ENCODE results near the gene DLG2. TPM values are rescaled to one million over a fixed set of nuclear protein-coding genes. Genes with fewer than 3 reads are reported as not detected.

DLG2 gene
- total RNA-seq, 3 donors from 2014 or later (not counting 1 experiment from before 2014, with no cell fraction given), result 1.7 to 2.9 (median 2.2) TPM

DNA sequence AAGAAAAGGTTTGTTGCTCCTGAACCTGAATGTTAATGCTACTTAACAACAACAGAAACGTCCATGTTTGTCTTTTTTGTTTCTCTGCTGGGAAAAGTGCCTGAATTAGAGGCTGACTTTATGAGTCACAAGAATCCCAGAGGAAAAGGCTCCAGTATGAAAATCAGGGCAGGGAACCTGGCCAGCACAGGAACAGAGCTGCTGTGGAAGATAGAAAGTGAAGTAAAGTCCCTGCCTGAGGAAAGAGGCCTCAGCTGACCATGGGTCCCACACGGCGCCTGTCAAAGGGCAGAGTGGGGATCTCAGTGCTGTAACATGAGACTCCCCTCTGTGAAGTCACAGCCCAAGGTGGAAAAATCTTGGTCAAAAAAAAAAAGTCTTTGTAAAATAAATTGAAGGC, 1708.7 kb downstream of the DLG2 start:
- 59% methylated on average over 3 of the region's 3 CpGs for WGBS (ENCODE audit: insufficient coverage)
- Histone ChIP-seq H3K9me3 (ENCODE audit: control insufficient read depth, insufficient read depth, low read length) (no peaks in the 10 kb centered on the region), H3K27ac (ENCODE audit: low read length) (no peak overlapping the region), H3K36me3 (ENCODE audit: control insufficient read depth, insufficient read depth, low read length) (no peaks in the 10 kb centered on the region), H3K4me3 (ENCODE audit: low read length) (no peak overlapping the region), H3K4me1 (ENCODE audit: control insufficient read depth, insufficient read depth, low read length) (no peaks in the 10 kb centered on the region), H3K27me3 (ENCODE audit: control insufficient read depth, insufficient read depth, low read length) (no peaks in the 10 kb centered on the region)
- H3K9me3 Mint-ChIP-seq, result peaks cover 7% of the 10 kb centered on the region in 2 donors
- no peak overlapping the region for H3K27ac Mint-ChIP-seq
- no peak for DNase-seq
- no peaks in the 10 kb centered on the region for H3K36me3 Mint-ChIP-seq
- ATAC-seq, result no peak
- TF ChIP-seq, protein P1, sequence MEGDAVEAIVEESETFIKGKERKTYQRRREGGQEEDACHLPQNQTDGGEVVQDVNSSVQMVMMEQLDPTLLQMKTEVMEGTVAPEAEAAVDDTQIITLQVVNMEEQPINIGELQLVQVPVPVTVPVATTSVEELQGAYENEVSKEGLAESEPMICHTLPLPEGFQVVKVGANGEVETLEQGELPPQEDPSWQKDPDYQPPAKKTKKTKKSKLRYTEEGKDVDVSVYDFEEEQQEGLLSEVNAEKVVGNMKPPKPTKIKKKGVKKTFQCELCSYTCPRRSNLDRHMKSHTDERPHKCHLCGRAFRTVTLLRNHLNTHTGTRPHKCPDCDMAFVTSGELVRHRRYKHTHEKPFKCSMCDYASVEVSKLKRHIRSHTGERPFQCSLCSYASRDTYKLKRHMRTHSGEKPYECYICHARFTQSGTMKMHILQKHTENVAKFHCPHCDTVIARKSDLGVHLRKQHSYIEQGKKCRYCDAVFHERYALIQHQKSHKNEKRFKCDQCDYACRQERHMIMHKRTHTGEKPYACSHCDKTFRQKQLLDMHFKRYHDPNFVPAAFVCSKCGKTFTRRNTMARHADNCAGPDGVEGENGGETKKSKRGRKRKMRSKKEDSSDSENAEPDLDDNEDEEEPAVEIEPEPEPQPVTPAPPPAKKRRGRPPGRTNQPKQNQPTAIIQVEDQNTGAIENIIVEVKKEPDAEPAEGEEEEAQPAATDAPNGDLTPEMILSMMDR (IDR thresholded peaks at IDR 0.05), result no peak
- H3K27me3 Mint-ChIP-seq (ENCODE audit: low read depth in 2 of 2), result no peaks in the 10 kb centered on the region
- no peak overlapping the region for H3K4me3 Mint-ChIP-seq
- intact Hi-C loops (cut with micrococcal nuclease), result no loop called here
- H3K4me1 Mint-ChIP-seq, result no peaks in the 10 kb centered on the region

DNA sequence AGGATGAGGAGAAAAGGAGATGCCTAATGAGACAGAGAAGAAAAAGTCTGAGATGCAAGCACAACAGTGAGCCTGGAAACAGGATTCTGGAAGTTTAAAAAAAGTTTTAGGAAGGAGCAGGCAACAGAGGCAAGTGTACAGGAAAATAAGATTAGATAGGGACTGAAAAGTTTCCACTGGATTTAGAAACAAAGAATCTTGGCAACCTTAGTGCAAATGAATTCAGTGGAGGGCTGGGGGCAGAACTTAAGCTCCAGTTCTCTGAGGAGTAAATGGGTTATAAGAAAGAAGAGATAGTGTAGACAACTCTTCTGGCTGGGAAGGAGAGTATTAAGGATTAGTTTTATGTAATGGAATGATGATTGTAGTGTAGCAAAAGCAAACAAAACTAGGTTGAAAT, 1712.1 kb downstream of the DLG2 start:
- H3K27me3 Mint-ChIP-seq (ENCODE audit: low read depth in 2 of 2), result no peaks in the 10 kb centered on the region
- no peaks in the 10 kb centered on the region for H3K4me1 Mint-ChIP-seq
- H3K9me3 Mint-ChIP-seq, result peaks cover 7 to 10% of the 10 kb centered on the region in 2 donors
- Histone ChIP-seq H3K4me1 (ENCODE audit: control insufficient read depth, insufficient read depth, low read length) (no peaks in the 10 kb centered on the region), H3K27me3 (ENCODE audit: control insufficient read depth, insufficient read depth, low read length) (no peaks in the 10 kb centered on the region), H3K9me3 (ENCODE audit: control insufficient read depth, insufficient read depth, low read length) (no peaks in the 10 kb centered on the region), H3K4me3 (ENCODE audit: low read length) (no peak overlapping the region), H3K36me3 (ENCODE audit: control insufficient read depth, insufficient read depth, low read length) (no peaks in the 10 kb centered on the region), H3K27ac (ENCODE audit: low read length) (no peak overlapping the region)
- no peaks in the 10 kb centered on the region for H3K36me3 Mint-ChIP-seq
- no peak for ATAC-seq
- no peak overlapping the region for H3K27ac Mint-ChIP-seq
- TF ChIP-seq, protein P1 (IDR thresholded peaks at IDR 0.05), result no peak
- H3K4me3 Mint-ChIP-seq, result no peak overlapping the region
- DNase-seq, result no peak
- intact Hi-C loops (cut with micrococcal nuclease), result no loop called here

DNA sequence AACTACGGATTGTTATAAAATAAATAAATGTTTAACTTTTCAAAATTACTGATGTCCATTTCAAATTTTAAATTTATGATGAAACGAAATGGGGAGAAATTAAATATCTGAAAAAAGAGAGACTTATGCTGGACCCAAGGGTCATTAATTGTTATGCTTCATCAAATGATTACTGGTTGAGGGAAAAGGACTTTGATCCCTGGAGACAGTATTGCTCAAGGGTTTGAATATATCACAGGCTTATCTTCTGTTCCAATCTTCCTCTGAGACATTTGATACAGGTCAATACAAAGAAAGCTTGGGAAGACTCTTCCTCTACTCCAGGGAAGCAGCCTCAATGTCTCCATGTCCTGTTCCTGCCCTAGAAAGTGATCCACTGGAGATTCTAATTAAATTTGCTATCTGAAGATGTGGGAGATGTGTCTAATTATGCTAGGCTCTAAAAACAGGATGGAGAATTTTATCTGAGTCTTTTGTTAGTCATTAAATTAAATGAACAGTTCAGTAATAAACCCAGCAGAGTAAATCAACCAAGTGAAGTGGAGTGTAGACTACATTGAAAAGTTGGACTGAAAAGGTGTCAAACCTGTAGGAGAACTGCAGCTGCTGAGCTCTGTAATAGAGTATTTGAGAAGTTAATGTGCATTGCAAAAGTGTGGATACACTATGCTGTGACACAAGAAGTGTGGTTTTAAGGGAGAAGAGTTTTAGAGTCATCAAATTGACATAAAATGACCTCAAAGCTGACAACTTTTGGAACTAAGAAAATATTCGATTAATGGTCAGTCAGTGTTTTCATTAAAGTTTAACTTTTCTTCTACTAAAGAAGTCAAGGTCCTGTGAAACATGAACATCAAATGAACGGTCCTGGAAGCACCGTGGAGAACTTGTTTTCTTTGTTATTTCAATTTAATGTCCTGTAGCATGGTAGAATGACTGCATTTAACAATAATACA, 1717.3 kb downstream of the DLG2 start:
- no peak overlapping the region for H3K4me3 Mint-ChIP-seq
- Histone ChIP-seq H3K27me3 (ENCODE audit: control insufficient read depth, insufficient read depth, low read length) (no peaks in the 10 kb centered on the region), H3K27ac (ENCODE audit: low read length) (no peak overlapping the region), H3K4me3 (ENCODE audit: low read length) (no peak overlapping the region), H3K4me1 (ENCODE audit: control insufficient read depth, insufficient read depth, low read length) (no peaks in the 10 kb centered on the region), H3K36me3 (ENCODE audit: control insufficient read depth, insufficient read depth, low read length) (no peaks in the 10 kb centered on the region), H3K9me3 (ENCODE audit: control insufficient read depth, insufficient read depth, low read length) (no peaks in the 10 kb centered on the region)
- TF ChIP-seq, protein P1 (IDR thresholded peaks at IDR 0.05), result no peak
- peaks cover 6 to 10% of the 10 kb centered on the region in 2 donors for H3K9me3 Mint-ChIP-seq
- no peaks in the 10 kb centered on the region for H3K27me3 Mint-ChIP-seq (ENCODE audit: low read depth in 2 of 2)
- intact Hi-C loops (cut with micrococcal nuclease), result no loop called here
- 94% methylated on average over 2 of the region's 5 CpGs for WGBS (ENCODE audit: insufficient coverage)
- no peaks in the 10 kb centered on the region for H3K36me3 Mint-ChIP-seq
- DNase-seq (no peak), ATAC-seq (no peak)
- H3K4me1 Mint-ChIP-seq, result no peaks in the 10 kb centered on the region
- H3K27ac Mint-ChIP-seq, result no peak overlapping the region
